DND-41 (cell line): ENCODE data around the gene DLGAP1.

Source experiments
- EZH2 ChIP-seq: IDR thresholded peaks from 3 replicates; pipeline ENCODE4 v1.6.1; 2012; ENCODE audit warnings: borderline replicate concordance, low read depth, mild to moderate bottlenecking, moderate library complexity, low read length, inconsistent platforms; ENCODE audit not compliant: severe bottlenecking
- TF ChIP-seq, protein P1 (sequence below): IDR thresholded peaks from 2 replicates; pipeline ENCODE4 v1.5.1; 2012; ENCODE audit warnings: borderline replicate concordance, low read length, moderate library complexity, mild to moderate bottlenecking; ENCODE audit not compliant: poor library complexity, severe bottlenecking; ENCODE audit errors: extremely low read depth

DNA sequence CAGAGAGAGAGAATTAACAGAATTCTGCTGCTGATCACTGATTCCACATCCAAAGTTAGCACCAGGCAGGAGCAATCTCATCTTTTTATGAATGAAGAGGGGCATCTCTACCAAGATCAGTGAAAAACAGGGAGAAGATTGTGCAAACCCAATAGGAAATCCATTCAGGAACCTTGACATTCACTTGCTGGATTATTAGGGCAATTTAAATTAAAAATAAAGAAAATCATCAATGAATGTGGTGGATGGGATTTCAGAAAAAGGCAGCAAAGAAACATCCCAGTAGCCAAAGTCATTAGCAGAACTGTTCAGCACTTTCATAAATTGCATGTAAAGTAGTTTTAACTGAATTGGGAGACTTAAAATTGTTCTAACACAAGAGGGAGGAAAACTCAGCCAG is 581.9 kb downstream of the DLGAP1 start:
- TF ChIP-seq, protein P1, sequence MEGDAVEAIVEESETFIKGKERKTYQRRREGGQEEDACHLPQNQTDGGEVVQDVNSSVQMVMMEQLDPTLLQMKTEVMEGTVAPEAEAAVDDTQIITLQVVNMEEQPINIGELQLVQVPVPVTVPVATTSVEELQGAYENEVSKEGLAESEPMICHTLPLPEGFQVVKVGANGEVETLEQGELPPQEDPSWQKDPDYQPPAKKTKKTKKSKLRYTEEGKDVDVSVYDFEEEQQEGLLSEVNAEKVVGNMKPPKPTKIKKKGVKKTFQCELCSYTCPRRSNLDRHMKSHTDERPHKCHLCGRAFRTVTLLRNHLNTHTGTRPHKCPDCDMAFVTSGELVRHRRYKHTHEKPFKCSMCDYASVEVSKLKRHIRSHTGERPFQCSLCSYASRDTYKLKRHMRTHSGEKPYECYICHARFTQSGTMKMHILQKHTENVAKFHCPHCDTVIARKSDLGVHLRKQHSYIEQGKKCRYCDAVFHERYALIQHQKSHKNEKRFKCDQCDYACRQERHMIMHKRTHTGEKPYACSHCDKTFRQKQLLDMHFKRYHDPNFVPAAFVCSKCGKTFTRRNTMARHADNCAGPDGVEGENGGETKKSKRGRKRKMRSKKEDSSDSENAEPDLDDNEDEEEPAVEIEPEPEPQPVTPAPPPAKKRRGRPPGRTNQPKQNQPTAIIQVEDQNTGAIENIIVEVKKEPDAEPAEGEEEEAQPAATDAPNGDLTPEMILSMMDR = no peak
- no peak for TF ChIP-seq EZH2
